ENCODE measurements around the gene CRAT.

The CRAT gene

GRCh38 chr9:129080601-129081387 lies 29.8 kb downstream of the CRAT start, which contains the start of gene DOLPP1:
Gene DOLPP1, plus strand, starts transcription at chr9:129081111. Its CDS starts 21 bp downstream, at chr9:129081132.
- peak; percentile 100 for DNase-seq

- peak; percentile 49 for DNase-seq
These were observed 30.3 kb downstream of the CRAT start for GRCh38 chr9:129080298-129080600.

GRCh38 chr9:129079829-129080228 lies 30.8 kb downstream of the CRAT start:
- DNase-seq, result no peak

GRCh38 chr9:129078691-129079503 lies 31.7 kb downstream of the CRAT start:
- DNase-seq, result no peak

DNA sequence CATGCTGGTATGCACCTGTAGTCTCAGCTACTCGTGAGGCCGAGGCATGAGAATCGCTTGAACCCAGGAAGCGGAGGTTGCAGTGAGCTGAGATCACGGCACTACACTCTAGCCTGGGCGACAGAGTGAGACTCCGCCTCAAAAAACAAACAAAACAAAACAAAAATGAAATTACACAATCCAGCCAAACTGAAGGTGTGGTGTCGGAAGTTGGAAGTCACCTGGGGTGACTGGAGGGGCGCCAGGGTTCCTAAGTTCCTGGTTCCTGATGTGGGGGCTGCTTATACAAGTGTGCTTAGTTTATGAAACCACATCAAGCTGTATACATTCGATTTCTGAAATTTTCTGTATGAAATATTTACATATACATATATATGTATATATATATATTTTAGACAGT lies 33.4 kb downstream of the CRAT start:
- peak; percentile 8 for DNase-seq

GRCh38 chr9:129076640-129077037 lies 34.0 kb downstream of the CRAT start:
- DNase-seq, result no peak

DNA sequence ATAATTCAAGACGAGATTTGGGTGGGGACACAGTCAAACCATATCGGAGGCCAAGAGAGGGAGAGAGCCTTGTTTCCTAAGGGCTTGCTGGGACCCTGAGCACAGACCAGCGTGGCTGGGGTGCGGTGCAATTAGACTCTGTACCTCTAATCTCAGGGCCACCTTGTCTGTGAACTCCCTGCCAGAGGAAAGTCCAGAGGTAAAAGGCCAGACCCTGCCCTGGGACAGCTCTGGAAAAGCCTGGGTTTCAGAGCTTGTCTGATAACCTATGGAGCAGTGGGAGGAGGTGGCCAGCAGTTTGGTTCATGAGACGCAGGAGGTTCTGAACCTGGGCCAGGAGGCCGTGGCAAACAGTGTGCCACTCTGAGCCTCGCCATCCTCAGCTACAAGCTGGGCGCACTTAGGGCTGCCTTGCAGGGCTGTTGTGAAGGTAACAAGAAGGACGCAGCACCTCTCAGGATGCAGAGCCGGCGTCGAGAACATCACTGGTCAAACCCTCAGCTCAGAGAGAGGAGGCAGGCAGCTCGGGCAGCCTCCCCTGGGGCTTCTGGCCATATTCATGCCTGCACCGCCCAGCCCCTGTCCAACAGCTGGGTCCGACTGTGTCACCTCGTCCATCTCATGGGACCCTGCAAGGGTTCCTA lies 34.5 kb downstream of the CRAT start:
- no peak for DNase-seq

- DNase-seq, result no peak
These were observed 36.5 kb downstream of the CRAT start for GRCh38 chr9:129074106-129074505.

DNA sequence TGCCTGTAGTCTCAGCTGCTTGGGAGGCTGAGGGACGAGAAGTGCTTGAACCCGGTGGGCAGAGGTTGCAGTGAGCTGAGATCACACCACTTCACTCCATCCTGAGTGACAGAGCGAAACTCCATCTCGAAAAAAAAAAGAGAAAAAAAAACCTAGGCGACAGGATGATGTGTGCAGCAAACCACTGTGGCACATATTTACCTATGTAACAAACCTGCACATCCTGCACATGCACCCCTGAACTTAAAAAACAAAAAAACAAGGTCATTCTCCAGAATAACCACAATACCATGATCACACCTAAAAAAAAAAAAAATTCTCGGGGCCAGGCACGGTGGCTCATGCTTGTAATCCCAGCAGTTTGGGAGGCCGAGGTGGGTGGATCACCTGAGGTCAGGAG lies 37.2 kb downstream of the CRAT start:
- no peak for DNase-seq

DNA sequence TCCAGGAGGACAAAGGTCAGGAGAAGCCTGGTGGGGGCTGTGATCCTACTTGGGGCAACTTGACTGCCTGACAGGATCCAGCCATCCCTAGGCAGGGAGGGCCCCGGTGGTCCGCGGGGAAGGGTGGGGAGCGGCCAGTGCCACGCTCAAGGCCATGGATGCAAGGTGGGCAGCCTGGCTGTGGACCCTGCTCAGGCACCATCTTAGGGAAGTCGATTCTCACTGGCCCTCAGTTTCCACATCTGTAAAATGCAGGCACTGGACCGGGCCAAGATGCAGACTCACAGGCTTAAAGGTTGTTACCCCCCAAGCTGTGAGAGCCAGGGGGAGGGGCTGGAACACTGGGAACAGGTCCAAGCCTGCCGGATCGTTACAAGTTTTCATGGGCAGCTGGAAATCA lies 38.4 kb downstream of the CRAT start:
- no peak for DNase-seq

DNA sequence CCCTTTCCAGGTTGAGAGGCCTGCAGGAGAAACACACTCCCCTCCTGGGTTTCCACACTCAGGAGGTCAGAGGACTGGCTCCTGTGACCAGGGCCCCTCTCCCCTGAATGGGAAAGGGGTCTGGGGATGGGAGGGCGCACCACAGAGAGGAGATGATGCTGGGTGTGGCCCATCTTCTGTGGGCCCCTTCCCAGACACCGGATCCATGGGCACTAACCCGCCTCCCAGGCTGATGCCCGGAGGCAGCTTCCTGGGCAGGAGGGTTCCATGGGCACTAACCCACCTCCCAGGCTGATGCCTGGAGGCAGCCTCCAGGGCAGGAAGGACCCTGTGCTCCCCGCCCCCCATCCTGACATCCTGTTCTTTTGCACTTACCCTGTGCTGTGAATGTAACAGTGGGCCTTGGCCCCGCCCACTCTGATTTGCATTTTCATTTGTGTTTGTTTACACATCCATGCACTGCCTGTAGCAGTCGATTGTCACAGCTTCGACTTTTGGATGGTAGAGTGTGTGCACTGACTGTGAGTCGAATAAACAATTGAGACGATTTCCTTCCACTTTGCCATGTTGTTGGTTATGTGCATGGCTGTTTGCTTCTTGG lies 39.0 kb downstream of the CRAT start:
- DNase-seq, result peak; percentile 18

DNA sequence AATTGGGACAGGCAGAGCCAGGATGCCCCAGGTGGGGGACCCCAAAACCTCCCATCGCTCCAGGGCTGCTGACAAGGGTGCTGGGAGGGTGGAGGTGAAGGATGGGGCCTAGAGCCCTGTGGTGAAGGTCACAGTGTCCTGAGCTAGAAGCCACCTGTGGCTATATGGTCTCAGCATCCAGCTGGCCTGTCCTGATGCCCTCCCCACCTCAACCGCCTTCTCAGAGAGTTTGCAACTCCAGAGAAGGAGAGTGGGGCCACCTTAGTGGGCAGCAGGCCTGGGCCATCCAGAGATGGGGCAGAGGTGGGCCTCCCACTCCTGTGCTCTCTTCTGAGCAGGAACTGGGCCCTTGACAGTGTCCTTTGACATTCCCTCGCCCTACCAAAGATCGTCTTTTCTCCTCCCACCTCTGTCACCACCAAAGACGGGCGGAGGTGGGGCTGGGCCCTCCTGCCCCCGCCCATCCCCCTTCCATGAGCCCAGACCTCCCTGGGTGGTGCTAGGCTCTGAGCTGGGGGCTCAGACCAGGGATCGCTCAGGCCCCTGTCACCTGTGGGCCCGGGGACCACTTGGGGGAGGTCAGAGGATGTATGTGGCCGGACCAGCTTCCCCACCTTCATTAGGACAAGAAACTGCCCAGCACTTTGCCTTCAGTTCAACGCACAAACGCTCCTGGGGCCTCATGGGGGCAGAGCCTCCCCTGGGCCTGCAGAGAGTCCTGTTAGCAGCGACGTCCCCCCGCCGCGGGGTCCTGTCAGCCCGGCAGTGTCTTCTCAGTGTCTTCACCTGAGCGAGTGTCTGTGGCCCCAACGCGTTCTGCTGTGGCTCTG lies 39.7 kb downstream of the CRAT start:
- no peak for DNase-seq

GRCh38 chr9:129069862-129070641 lies 40.5 kb downstream of the CRAT start:
- DNase-seq, result no peak

DNA sequence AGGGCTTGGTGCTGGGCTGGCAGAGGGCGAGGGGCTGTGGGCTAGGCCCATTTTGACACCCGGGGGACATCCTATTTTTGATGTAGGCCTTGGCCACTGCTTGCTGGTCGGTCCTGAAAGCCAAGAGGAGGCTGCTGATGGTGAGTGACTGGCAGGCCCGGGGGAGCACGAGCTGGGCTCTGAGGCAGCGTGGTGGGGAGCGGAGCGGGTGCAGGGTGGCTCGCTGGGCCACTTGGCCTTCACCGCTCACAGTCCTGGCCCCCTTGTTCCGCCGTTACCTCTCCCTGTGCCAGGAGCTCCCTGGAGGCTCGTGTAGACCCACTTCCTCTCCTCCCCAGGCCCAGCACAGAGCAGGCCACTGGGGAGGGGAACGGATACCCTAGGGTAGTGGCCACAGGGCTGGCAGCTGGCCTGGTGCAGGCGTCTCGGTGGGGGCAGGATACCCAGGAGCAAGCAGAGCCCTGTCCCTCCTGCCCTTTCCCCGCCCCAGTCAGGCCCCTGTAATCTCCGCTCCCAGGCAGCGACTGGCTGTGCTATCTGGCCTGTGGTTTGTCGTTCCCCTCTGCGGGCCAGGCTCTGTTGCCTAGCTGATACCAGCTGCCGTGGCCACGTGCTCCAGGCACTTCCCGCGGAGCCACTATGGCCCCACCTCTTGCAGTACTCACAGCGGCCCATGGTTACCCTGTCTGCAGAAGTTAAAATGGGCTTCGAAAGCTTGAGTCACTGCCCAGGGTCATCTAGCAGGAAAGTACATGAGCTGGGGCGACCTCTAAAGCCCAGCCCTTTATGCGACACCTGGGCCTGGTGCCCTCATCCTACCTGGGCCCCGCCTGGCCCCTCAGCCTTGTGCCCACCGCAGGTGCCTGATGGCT lies 41.4 kb downstream of the CRAT start:
- no peak for DNase-seq

GRCh38 chr9:129068110-129068509 lies 42.5 kb downstream of the CRAT start:
- no peak for DNase-seq

GRCh38 chr9:129064499-129064908 lies 46.1 kb downstream of the CRAT start:
- DNase-seq, result no peak

GRCh38 chr9:129063061-129063460 lies 47.5 kb downstream of the CRAT start:
- DNase-seq, result no peak

GRCh38 chr9:129060991-129061390 lies 49.6 kb downstream of the CRAT start:
- DNase-seq, result no peak

- no peak for DNase-seq
These were observed 50.5 kb downstream of the CRAT start for GRCh38 chr9:129059796-129060785.

Data from NCI-H69 (cell line).